Immature natural killer cell (primary cell): ENCODE results near the gene UVSSA. TPM values are rescaled to one million over a fixed set of nuclear protein-coding genes. Genes with fewer than 3 reads are reported as not detected.

ENCODE experiments used
- DNase-seq, 3 donors: peaks; one replicate each; pipeline ENCODE4 v3.0.0; 2022; ENCODE audit warnings: mixed read lengths in 1 of 3
- H3K27ac Mint-ChIP-seq, 6 donors: one replicate each; pipeline ENCODE4 v1.8.0; 2020; ENCODE audit warnings: mixed read lengths in 6 of 6, mild to moderate bottlenecking in 5 of 6, inconsistent platforms in 4 of 6, moderate library complexity in 3 of 6
- H3K27me3 Mint-ChIP-seq, 3 donors: one replicate each; pipeline ENCODE4 v1.8.0; 2020 to 2021; ENCODE audit warnings: low read depth in 3 of 3, mild to moderate bottlenecking in 3 of 3, mixed read lengths in 3 of 3, moderate library complexity in 3 of 3, inconsistent platforms in 1 of 3
- H3K36me3 Mint-ChIP-seq, 3 donors: one replicate each; pipeline ENCODE4 v1.8.0; 2020; ENCODE audit warnings: mixed read lengths in 3 of 3, inconsistent platforms in 2 of 3, mild to moderate bottlenecking in 2 of 3
- H3K4me1 Mint-ChIP-seq, 2 donors: one replicate each; pipeline ENCODE4 v1.8.0; 2020; ENCODE audit warnings: inconsistent platforms in 2 of 2, mild to moderate bottlenecking in 2 of 2, mixed read lengths in 2 of 2, moderate library complexity in 1 of 2
- H3K4me3 Mint-ChIP-seq, 5 donors: one replicate each; pipeline ENCODE4 v1.8.0; 2020; ENCODE audit warnings: mild to moderate bottlenecking in 5 of 5, mixed read lengths in 5 of 5, inconsistent platforms in 3 of 5, moderate library complexity in 3 of 5
- H3K9me3 Mint-ChIP-seq, 6 donors: one replicate each; pipeline ENCODE4 v1.8.0; 2020; ENCODE audit warnings: mild to moderate bottlenecking in 6 of 6, mixed read lengths in 6 of 6, inconsistent platforms in 4 of 6, moderate library complexity in 3 of 6
- polyA plus RNA-seq, 3 donors: library from polyadenylated mRNA; unstranded; fragments of 300-500 nt; fragmentation: Illumina TruSeq; gene quantifications; one replicate each; pipeline ENCODE4 v1.2.3, GENCODE V29; 2021

Gene UVSSA, protein sequence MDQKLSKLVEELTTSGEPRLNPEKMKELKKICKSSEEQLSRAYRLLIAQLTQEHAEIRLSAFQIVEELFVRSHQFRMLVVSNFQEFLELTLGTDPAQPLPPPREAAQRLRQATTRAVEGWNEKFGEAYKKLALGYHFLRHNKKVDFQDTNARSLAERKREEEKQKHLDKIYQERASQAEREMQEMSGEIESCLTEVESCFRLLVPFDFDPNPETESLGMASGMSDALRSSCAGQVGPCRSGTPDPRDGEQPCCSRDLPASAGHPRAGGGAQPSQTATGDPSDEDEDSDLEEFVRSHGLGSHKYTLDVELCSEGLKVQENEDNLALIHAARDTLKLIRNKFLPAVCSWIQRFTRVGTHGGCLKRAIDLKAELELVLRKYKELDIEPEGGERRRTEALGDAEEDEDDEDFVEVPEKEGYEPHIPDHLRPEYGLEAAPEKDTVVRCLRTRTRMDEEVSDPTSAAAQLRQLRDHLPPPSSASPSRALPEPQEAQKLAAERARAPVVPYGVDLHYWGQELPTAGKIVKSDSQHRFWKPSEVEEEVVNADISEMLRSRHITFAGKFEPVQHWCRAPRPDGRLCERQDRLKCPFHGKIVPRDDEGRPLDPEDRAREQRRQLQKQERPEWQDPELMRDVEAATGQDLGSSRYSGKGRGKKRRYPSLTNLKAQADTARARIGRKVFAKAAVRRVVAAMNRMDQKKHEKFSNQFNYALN
- 1 to 10 TPM; 3.2 to 7.0 (median 4.0) TPM for polyA plus RNA-seq

DNA sequence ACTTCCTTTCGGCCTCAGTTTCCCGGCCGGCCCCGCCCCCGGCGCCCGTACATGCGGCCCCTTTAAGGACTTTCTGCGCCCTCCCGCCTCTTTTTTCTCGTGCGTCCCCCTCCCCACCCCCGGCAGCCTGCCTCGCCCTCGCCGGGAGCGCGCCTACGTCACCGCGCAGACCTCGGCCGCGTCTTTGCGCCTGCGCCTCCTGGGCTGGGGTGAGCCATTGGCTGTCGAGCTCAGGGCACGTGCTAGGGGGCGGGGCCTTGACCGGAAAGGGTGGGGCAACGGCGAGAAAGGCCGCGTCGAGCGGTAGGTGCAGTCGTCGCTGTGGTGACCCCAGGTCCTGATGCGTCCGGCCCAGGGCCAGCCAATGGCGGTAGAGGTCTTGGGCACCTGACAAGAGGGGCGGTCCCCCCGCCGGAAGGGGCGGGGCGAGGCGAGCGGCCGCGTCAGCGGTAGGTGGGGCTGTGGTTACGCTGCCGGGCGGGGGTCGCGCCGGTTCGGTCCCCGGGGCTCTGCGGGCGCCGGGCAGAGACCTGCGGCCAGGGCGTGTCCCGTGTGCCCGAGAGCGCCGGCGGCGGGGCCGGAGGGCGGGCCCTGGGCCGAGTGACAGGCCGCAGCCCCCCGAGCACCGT is at the start of gene UVSSA:
Gene UVSSA, plus strand, starts transcription at position 428 of the 629 bp plus-strand sequence. CDS start 884 bp downstream, outside the sequence.
- peaks cover 0 to 8% (median 7%) of the 10 kb centered on the region in 3 donors for H3K36me3 Mint-ChIP-seq
- H3K27me3 Mint-ChIP-seq, result peaks cover 3 to 15% (median 10%) of the 10 kb centered on the region in 3 donors
- DNase-seq, result peak; percentile 100
- H3K4me3 Mint-ChIP-seq, result peak within 1 kb of the TSS; percentile 89 to 98 (median 92)
- H3K4me1 Mint-ChIP-seq, result peaks cover 38 to 43% of the 10 kb centered on the region in 2 donors
- peak within 1 kb of the TSS; percentile 96 to 98 (median 96) for H3K27ac Mint-ChIP-seq
- no peaks in the 10 kb centered on the region for H3K9me3 Mint-ChIP-seq

DNA sequence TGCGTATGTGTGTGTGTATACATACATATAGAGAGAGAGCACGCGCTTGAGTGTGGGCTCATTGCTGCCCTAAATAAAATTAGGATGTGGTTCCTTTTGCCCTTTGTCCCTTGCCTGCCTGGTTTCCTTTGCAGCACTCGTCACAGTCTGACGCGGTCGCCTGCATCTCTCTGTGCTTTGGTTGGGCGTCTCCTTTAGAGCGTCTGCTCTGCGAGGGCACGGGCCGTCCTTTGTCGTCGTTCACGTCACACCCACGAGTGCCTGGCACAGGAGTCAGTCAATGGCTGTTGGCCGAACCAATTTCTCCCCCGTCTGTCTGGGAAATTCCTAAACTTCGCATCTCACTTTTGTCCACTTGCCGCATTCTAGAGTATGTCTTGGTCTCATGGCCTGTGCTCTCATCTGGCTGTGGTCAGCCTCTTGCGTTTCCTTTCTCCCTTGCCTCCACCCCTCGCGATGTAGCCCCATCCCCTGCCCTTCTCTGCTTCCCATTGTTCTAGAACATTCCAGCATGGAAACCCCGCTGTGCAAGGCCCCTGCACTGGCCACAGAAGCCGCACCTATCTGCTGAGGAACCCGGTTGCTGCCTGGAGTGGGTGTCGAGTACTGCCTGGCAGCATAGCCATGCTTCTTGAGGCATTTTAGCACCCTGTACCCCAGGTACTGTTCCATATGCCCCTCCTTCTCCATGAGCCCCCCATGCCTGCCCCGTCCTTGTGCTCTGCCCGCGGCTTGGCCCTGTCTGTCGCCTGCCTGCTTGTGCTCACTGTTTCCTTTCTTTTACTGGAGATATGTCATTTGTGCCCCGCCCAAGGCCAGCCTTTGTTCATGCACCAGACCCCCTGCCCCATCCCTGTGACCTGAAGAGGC is 49.3 kb upstream of the UVSSA start:
- no peak for DNase-seq
- Mint-ChIP-seq H3K27me3 (peaks cover 0 to 3% (median 2%) of the 10 kb centered on the region in 3 donors), H3K27ac (peak overlapping the region in 3 of 6 donors; percentile 17 to 64 (median 24)), H3K36me3 (peaks cover 4 to 14% (median 12%) of the 10 kb centered on the region in 3 donors), H3K4me3 (no peak overlapping the region), H3K4me1 (peaks cover 33 to 77% of the 10 kb centered on the region in 2 donors), H3K9me3 (no peaks in the 10 kb centered on the region)

DNA sequence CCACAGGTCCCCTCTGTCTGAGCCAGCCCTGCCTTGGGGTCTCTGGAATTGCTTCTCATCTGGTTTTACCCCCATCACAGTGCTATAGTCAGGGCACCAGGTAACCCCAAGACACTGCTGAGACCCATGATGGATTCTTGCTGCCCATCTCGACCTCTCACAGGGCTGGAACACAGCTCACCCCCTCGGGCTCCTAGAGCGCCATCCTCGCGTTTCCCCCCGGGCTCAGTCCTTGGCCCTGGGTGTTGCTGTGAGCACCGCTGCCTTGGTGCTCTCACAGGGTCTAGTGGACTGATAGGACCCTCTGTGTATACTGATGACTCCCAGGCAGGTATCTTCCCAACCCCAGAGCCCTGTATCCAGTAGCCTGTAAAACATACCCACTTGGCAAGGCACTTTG is 48.5 kb upstream of the UVSSA start:
- H3K4me1 Mint-ChIP-seq, result peaks cover 35 to 74% of the 10 kb centered on the region in 2 donors
- H3K36me3 Mint-ChIP-seq, result peaks cover 4 to 14% (median 12%) of the 10 kb centered on the region in 3 donors
- DNase-seq, result no peak
- no peaks in the 10 kb centered on the region for H3K9me3 Mint-ChIP-seq
- H3K4me3 Mint-ChIP-seq, result no peak overlapping the region
- peaks cover 0 to 3% (median 2%) of the 10 kb centered on the region in 3 donors for H3K27me3 Mint-ChIP-seq
- H3K27ac Mint-ChIP-seq, result peak overlapping the region in 1 of 6 donors; percentile 64

DNA sequence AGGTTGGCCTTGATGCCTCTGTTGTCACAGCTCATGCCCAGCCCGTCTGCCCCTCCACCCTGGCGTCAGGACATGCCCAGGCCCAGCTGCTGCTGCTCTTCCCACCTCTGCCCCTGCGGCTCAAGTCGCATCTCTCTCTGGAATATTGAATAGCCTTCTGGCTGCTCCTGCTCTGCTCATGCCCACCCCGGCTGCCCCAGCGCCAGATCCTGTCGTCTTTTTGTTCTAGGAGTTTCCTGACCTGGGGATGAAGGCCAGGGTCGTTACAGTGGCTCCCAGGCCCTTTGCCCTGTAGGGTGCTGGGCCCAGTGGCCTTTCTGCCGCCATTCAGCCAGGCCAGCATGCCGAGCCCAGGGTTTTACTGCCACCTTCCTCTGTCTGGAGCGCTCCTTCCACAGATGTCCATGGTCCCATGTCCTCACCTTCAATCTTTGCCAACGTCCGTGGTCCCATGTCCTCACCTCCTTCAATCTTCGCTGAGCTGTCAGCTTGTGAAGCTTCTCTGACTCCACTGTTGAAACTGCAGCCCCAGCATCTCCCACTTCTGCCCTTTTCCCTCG is 47.6 kb upstream of the UVSSA start:
- Mint-ChIP-seq H3K4me1 (peaks cover 30 to 65% of the 10 kb centered on the region in 2 donors), H3K36me3 (peaks cover 4 to 14% (median 12%) of the 10 kb centered on the region in 3 donors), H3K4me3 (no peak overlapping the region), H3K27me3 (peaks cover 0 to 3% (median 2%) of the 10 kb centered on the region in 3 donors), H3K27ac (peak overlapping the region in 4 of 6 donors; percentile 28 to 69 (median 48)), H3K9me3 (no peaks in the 10 kb centered on the region)
- no peak for DNase-seq

DNA sequence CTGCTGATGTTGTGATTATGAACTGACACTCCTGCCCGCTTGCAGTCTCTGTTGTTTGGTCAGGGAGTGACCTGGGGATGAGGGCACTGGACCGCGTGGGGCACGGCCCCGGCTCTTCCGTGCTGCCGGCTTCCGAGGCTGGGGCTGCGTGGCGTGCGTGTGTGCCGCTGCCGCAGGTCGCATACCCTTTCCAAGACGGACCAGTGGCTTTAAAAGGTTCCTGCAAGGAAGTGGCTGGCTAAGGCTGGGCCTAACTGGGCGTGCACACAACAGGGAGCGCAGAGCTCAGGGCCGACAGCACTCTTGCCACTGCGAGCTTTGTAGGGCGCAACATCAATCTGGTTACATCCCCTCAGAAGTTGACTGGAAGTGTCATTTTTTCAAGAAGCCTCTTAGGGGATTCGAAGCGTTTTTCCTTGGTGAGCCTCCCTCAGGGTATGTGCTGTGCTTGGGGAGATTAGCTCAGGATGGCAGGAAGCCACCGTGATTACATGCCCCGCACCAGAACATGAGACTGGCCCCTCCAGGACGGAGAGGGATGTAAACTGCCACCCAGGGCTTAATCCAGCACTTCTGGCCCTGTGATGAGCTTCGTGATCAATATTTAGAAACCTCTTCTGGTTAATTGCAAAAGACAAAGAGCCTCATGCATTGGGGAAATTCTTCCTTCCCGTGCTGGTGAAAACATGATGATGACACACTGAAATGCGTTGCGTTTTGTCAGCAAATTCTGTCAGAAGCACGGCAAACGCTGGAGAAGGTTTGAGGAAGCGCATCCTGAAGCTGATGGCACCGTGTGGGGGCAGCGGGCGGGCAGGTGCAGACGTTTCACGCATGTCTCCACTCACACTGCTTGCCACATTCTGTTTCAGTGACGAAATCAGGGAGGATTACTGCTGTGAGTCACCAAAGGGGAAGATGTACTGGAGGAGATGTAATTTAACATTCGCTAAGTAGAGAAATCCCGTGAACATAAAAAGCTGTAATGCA is 46.2 kb upstream of the UVSSA start:
- Mint-ChIP-seq H3K36me3 (peaks cover 4 to 14% (median 12%) of the 10 kb centered on the region in 3 donors), H3K27ac (peak overlapping the region in 1 of 6 donors; percentile 30), H3K9me3 (no peaks in the 10 kb centered on the region), H3K4me1 (peaks cover 29 to 69% of the 10 kb centered on the region in 2 donors), H3K4me3 (no peak overlapping the region), H3K27me3 (peaks cover 0 to 3% (median 3%) of the 10 kb centered on the region in 3 donors)
- DNase-seq, result no peak

DNA sequence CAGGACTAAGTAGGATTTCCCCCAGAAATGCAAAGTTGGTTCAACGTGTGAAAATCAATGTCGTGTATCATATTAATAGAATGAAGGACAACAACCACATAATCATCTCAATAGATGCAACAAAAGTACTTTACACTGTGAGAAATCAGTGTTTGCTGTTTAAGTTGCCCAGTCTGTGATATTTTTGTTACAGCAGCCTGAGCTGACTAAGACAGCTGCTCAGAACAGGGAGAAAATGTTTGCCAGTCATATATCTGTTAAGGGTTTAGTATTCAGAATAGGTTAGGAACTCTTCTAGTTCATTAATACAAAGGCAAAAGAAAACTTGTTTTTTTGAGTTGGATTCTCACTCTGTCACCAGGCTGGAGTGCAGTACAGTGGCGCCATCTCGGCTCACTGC is 44.8 kb upstream of the UVSSA start:
- DNase-seq, result no peak
- Mint-ChIP-seq H3K4me1 (peaks cover 33 to 71% of the 10 kb centered on the region in 2 donors), H3K27ac (peak overlapping the region in 1 of 6 donors; percentile 7), H3K4me3 (no peak overlapping the region), H3K36me3 (peaks cover 4 to 14% (median 12%) of the 10 kb centered on the region in 3 donors), H3K9me3 (no peaks in the 10 kb centered on the region), H3K27me3 (peaks cover 0 to 4% (median 3%) of the 10 kb centered on the region in 3 donors)

DNA sequence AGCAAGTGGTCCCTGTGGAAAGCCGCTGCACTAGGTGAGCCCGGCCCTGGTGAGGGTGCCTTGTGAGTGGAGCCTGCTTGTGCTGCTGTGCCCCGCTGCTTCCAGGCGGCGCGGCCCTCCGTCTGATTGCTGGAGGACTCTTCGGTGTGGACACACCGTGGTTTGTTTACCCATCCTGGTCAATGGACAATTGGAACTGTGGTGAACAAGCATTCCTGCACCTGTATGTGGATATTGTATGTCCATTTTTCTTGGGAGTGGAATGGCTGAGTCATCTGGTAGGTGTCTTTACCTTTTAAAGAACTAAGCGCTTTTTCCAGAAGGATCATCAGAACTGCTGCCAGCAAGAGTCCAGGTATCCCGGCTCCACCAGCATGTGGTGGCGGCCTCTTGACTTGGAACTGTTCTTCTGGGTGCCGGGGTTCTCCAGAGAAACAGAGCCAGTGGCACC is 41.7 kb upstream of the UVSSA start:
- no peak for DNase-seq
- Mint-ChIP-seq H3K9me3 (no peaks in the 10 kb centered on the region), H3K27me3 (peaks cover 0 to 2% (median 1%) of the 10 kb centered on the region in 3 donors), H3K36me3 (peaks cover 0 to 6% (median 3%) of the 10 kb centered on the region in 3 donors), H3K4me1 (peaks cover 44 to 67% of the 10 kb centered on the region in 2 donors), H3K4me3 (no peak overlapping the region), H3K27ac (peak overlapping the region in 1 of 6 donors; percentile 69)

DNA sequence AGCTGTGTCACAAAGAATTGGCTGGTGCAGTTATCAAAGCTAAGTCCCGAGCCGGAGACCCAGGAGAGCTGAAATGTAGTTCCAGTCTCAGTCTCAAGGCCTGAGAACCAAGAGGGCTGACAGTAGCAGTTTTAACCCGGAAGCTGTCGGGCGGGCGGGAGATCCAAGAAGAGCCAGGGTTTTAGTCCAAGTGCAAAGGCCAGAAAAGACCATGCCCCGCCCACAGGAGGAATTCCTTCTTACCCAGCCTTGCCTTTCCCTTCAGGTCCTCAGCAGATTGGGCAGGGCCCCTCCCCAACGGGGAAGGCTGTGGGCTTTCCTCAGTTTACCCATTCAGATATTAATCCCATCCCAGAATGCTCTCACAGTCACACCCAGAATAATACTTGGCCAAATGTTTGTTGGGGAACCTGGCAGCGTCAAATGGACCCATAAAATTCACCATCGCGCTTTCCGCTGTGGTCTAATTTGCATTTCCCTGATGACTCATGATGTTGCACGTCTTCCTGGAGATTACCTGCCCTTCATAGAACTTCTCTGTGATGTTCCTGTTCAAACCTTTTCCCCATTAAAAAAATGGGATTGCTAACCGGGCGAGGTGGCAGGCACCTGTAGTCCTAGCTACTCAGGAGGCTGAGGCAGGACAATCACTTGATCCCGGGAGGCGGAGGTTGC is 41.1 kb upstream of the UVSSA start:
- peaks cover 0 to 2% (median 1%) of the 10 kb centered on the region in 3 donors for H3K27me3 Mint-ChIP-seq

DNA sequence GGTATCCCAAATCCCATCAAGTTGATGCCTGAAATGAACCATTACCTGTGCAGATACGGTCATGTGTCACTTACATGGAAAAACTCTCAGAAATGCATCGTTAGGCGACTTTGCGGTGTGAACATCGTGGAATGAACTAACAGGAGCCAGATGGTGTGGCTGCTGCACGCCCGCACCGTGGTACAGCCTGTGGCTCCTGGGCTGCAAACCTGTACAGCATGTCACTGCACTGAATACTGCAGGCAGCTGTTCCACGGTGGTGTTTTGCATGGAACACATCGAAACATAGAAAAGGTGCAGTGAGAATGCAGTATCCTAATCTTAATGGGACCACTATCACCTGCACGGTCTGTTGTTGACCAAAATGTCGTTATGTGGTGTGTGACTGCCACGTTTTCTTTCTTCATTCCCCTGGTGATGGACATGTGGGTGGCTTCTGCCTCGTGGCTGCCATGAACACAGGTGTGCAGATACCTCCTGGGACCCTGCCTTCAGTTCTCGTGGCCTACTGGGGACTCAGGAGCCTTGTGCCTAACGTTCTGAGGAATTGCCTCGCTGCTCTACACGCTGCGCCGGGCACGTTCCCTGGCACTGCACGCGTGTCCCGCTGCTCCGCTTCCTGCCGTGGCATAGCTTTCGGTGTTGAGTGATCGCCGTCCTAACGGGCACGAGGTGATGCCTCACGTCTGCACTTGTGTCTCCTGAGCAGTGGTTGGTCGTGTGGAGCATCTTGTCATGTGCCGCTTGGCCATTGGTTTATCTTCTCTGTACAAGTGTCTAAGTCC is 38.9 kb upstream of the UVSSA start:
- Mint-ChIP-seq H3K36me3 (peaks cover 0 to 3% (median 2%) of the 10 kb centered on the region in 3 donors), H3K27me3 (peaks cover 0 to 2% (median 1%) of the 10 kb centered on the region in 3 donors), H3K9me3 (no peaks in the 10 kb centered on the region), H3K27ac (peak overlapping the region; percentile 81 to 90 (median 84)), H3K4me1 (peaks cover 59 to 63% of the 10 kb centered on the region in 2 donors), H3K4me3 (peak overlapping the region in 3 of 5 donors; percentile 22 to 77 (median 76))
- DNase-seq, result no peak

More for the DNA sequence above, 41.1 kb upstream of the UVSSA start:
- no peak for DNase-seq
- Mint-ChIP-seq H3K27ac (peak overlapping the region in 3 of 6 donors; percentile 36 to 73 (median 72)), H3K4me1 (peaks cover 49 to 63% of the 10 kb centered on the region in 2 donors), H3K4me3 (no peak overlapping the region), H3K9me3 (no peaks in the 10 kb centered on the region), H3K36me3 (peaks cover 0 to 4% (median 3%) of the 10 kb centered on the region in 3 donors)

DNA sequence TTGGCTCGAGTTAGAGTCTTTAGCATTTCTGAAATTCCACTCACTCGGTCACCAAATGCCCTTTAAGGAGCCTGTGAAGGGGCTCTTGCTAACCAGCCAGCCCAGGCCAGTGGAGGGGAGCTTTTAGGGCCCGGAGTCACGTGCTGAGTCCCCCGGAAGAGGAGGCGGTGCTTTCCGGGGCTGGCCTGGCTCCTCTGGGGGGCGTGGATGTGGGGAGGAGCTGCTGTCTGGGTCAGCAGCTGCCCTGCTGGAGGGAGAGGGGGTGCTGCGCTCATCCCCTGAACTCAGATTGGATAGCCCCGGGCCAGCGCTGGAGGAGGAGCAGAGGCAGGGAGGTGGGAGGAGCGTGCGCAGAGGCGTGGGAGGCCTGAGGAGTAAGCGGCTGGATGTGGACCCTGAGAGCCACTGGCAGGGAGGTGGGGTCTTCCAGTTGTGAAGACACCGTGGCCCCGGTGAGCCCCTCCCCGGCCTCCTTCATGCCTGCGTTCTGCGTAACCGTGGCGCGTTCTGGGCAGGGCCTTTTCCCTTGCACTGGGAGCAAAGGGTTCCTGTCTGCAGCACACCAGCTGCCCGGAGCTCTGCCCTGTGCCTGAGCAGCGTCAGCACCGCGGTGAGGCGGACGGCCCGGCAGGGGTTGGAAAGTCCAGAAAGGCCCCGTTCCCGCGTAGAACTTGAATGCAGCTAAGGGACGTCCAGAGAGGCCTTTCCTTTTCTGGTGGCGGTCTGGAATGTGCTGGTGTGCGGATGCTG is 37.6 kb upstream of the UVSSA start:
- Mint-ChIP-seq H3K9me3 (no peaks in the 10 kb centered on the region), H3K27ac (peak overlapping the region; percentile 81 to 90 (median 84)), H3K27me3 (peaks cover 0 to 3% (median 3%) of the 10 kb centered on the region in 3 donors), H3K36me3 (peaks cover 4 to 11% (median 6%) of the 10 kb centered on the region in 3 donors), H3K4me1 (peaks cover 62 to 66% of the 10 kb centered on the region in 2 donors), H3K4me3 (peak overlapping the region; percentile 73 to 82 (median 77))
- DNase-seq, result peak; percentile 77 to 79 (median 77)
